Panc1 (cell line): Measurements from ENCODE around the gene H6PD. TPM values are rescaled to one million over a fixed set of nuclear protein-coding genes. Genes with fewer than 3 reads are reported as not detected.

Source experiments
- ATAC-seq: fragments of 200-7000 bp; cut with Tn5 transposase; 2 replicates; pipeline ENCODE4 v1.9.1; 2020; ENCODE audit warnings: mild to moderate bottlenecking, moderate library complexity
- BruUV-seq: library from RNA; stranded (reverse); fragments of 400-500 nt; replicated peaks from 2 replicates; lab custom pipeline; 2021; lab: Mats Ljungman, UMichigan
- CTCF ChIA-PET: fragments of 300-600 bp; sonication (Branson Sonifier 250); formaldehyde crosslinking; loops from one replicate; lab custom pipeline; 2022; ENCODE audit warnings: antibody characterized with exemption; lab: Charles Lee
- POLR2A ChIA-PET: fragments of 300-600 bp; sonication (Branson Sonifier 250); formaldehyde crosslinking; loops from one replicate; lab custom pipeline; 2022; ENCODE audit warnings: antibody characterized with exemption; lab: Charles Lee
- DNase-seq: peaks from one replicate; pipeline ENCODE4 v3.0.0-alpha.2; 2010; ENCODE audit warnings: low read depth, low spot score
- H3K27ac ChIP-seq: 2 replicates; pipeline ENCODE4 v1.5.1; 2011; ENCODE audit warnings: mild to moderate bottlenecking, low read length, inconsistent platforms
- H3K27me3 ChIP-seq: fragments of 200-500 bp; sonication (Bioruptor generic); 2 replicates; pipeline ENCODE4 v1.6.0; 2014; ENCODE audit warnings: low read length, inconsistent platforms; ENCODE audit not compliant: control insufficient read depth, insufficient read depth
- H3K36me3 ChIP-seq: fragments of 200-500 bp; sonication (Bioruptor generic); 2 replicates; pipeline ENCODE4 v1.5.1; 2014; ENCODE audit warnings: inconsistent platforms, mild to moderate bottlenecking, low read length, moderate library complexity; ENCODE audit not compliant: control insufficient read depth, insufficient read depth
- H3K4me1 ChIP-seq: 2 replicates; pipeline ENCODE4 v1.5.1; 2011; ENCODE audit warnings: inconsistent platforms, mild to moderate bottlenecking, low read length, moderate library complexity; ENCODE audit not compliant: control insufficient read depth, insufficient read depth
- H3K4me3 ChIP-seq, 2 experiments: 2 replicates each; pipeline ENCODE4 v1.5.1; 2011 to 2012; ENCODE audit warnings: low read depth in 2 of 2, low read length in 2 of 2, mild to moderate bottlenecking in 2 of 2, inconsistent platforms in 1 of 2, moderate library complexity in 1 of 2
- H3K9me3 ChIP-seq: fragments of 200-500 bp; sonication (Bioruptor generic); 2 replicates; pipeline ENCODE4 v1.5.1; 2014; ENCODE audit warnings: low read depth, mild to moderate bottlenecking, inconsistent platforms, low read length, moderate library complexity; ENCODE audit not compliant: control insufficient read depth, insufficient read depth
- CTCF ChIP-seq: fragments of 450-650 bp; IDR thresholded peaks from 2 replicates; pipeline ENCODE4 v1.5.1; 2017; ENCODE audit warnings: mild to moderate bottlenecking
- POLR2AphosphoS5 ChIP-seq: IDR thresholded peaks from 2 replicates; pipeline ENCODE4 v1.6.1; 2012; ENCODE audit warnings: mild to moderate bottlenecking, low read depth, low read length, moderate library complexity
- REST ChIP-seq, 2 experiments: IDR thresholded peaks; 2 replicates each; pipeline ENCODE4 v1.6.1; 2011 to 2012; ENCODE audit warnings: low read depth in 2 of 2, control low read depth in 1 of 2, low read length in 1 of 2, mild to moderate bottlenecking in 1 of 2, moderate library complexity in 1 of 2; ENCODE audit not compliant: insufficient read depth in 1 of 2
- SIN3A ChIP-seq: IDR thresholded peaks from 2 replicates; pipeline ENCODE4 v1.6.1; 2012; ENCODE audit warnings: low read depth, mild to moderate bottlenecking, low read length, moderate library complexity, borderline replicate concordance; ENCODE audit not compliant: insufficient read depth
- TCF7L2 ChIP-seq: IDR thresholded peaks from 2 replicates; pipeline ENCODE4 v1.6.1; 2011; ENCODE audit warnings: mild to moderate bottlenecking, low read depth, low read length, inconsistent platforms
- in situ Hi-C: cut with HindIII; loops from 2 replicates; pipeline ENCODE4 v1.10.0; 2016; ENCODE audit warnings: low sequenced_read_pairs, low pct_unique_long_range_greater_than_20kb
- intact Hi-C: fragments of 100-400 bp; cut with micrococcal nuclease; formaldehyde crosslinking; loops from one replicate; pipeline ENCODE4 v1.10.0; 2022; ENCODE audit not compliant: unreplicated experiment
- total RNA-seq: library from RNA; stranded (reverse); gene quantifications from one replicate; pipeline ENCODE4 v1.2.1, GENCODE V29; 2021; ENCODE audit not compliant: unreplicated experiment

Gene H6PD
- total RNA-seq, 1 experiment from 2014 or later: 23.5 TPM

- no peak for DNase-seq
- H3K9me3 ChIP-seq: no peaks in the 10 kb centered on the region
- ATAC-seq: no peak
- peak overlapping the region; percentile 99 for H3K27ac ChIP-seq
- H3K27me3 ChIP-seq: no peaks in the 10 kb centered on the region
- intact Hi-C loops (no loop called here), in situ Hi-C loops (no loop called here)
- CTCF ChIA-PET: interaction anchor here (1.2 kb wide), 1 partner anchor 11 kb away, joined by 3 read pairs; no protein-coding TSS in a partner anchor
- no TSS peak for BruUV-seq
- peaks cover 3% of the 10 kb centered on the region; the same call in 1 of the 2 replicates for H3K36me3 ChIP-seq
- H3K4me3 ChIP-seq: peak overlapping the region; percentile 65 to 68
- POLR2A ChIA-PET: no interaction called here
- H3K4me1 ChIP-seq: peaks cover 13% of the 10 kb centered on the region
- no peak for TF ChIP-seq CTCF
- TF ChIP-seq SIN3A: no peak
- no peak for TF ChIP-seq POLR2AphosphoS5
- no peak for TF ChIP-seq TCF7L2
- TF ChIP-seq REST (IDR thresholded peaks at IDR 0.05; ENCODE audit: insufficient read depth in 1 of 2, low read depth in 2 of 2, low read length in 1 of 2): no peak
Measured at GRCh38 chr1:9235560-9235959, 986 bp downstream of the H6PD start.

- in situ Hi-C loops (no loop called here), intact Hi-C loops (no loop called here)
- peaks cover 10% of the 10 kb centered on the region for H3K4me1 ChIP-seq
- H3K27me3 ChIP-seq: no peaks in the 10 kb centered on the region
- TF ChIP-seq SIN3A: no peak
- H3K9me3 ChIP-seq: no peaks in the 10 kb centered on the region
- peaks cover 3% of the 10 kb centered on the region; the same call in 1 of the 2 replicates for H3K36me3 ChIP-seq
- no peak for DNase-seq
- no peak overlapping the region for H3K27ac ChIP-seq
- ChIA-PET CTCF (no interaction called here), POLR2A (no interaction called here)
- H3K4me3 ChIP-seq: no peak overlapping the region
- ATAC-seq: no peak
- BruUV-seq: TSS peak; percentile 39
Measured at GRCh38 chr1:9238134-9238533, 3.6 kb downstream of the H6PD start.

- POLR2A ChIA-PET: no interaction called here
- DNase-seq: no peak
- H3K9me3 ChIP-seq: no peaks in the 10 kb centered on the region
- H3K27me3 ChIP-seq: no peaks in the 10 kb centered on the region
- peaks cover 3% of the 10 kb centered on the region; the same call in 1 of the 2 replicates for H3K36me3 ChIP-seq
- no TSS peak for BruUV-seq
- H3K4me3 ChIP-seq: no peak overlapping the region
- in situ Hi-C loops: no loop called here
- CTCF ChIA-PET: no interaction called here
- no peak for ATAC-seq
- H3K27ac ChIP-seq: no peak overlapping the region
- H3K4me1 ChIP-seq: peaks cover 10% of the 10 kb centered on the region
- intact Hi-C loops: no loop called here
- TF ChIP-seq SIN3A (no peak), POLR2AphosphoS5 (no peak), TCF7L2 (no peak), REST (IDR thresholded peaks at IDR 0.05; ENCODE audit: insufficient read depth in 1 of 2, low read depth in 2 of 2, low read length in 1 of 2) (no peak), CTCF (no peak)
Measured at GRCh38 chr1:9238550-9238949, 4.0 kb downstream of the H6PD start.
